NCI-H1417 treated with DMSO at 0.1 percent for 48 hours (cell line): ENCODE measurements around the gene EEPD1.

Experiments
- DNase-seq: peaks from one replicate; lab custom pipeline; 2025; lab: John Stamatoyannopoulos, UW

Gene EEPD1

DNA sequence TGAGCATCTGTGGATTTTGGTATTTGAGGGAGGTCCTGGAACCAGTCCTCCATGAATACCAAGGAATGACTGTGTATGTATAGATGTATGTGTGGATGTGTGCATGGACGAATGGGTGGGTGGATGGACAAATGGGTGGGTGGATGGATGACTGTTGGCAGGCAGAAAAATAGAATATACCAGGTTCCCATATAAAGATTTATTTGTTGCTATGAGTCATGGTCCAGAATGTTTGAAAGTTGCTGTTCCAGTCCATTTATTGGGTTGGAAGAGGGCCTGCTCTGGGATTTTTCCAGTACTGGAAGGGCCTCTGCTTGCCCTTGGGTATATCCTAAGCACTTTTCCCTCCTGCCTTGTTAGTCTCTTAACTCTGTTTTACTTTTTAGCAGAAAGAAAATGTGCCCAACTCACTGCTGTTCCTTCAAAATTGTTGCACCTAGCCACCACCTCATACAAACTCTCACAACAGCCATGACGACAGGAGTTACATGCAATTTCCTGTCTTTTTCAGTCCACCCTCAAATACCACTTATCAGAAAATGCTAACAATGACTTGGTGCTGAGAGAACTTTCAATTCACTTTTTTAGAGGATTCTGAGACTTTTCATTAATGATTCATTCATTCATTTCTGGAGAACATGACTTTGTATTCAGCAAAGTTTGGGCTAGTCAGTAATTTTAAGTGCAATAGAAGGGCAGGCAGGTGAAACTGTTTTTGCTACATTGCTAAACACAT is 108.1 kb downstream of the EEPD1 start:
- no peak for DNase-seq

DNA sequence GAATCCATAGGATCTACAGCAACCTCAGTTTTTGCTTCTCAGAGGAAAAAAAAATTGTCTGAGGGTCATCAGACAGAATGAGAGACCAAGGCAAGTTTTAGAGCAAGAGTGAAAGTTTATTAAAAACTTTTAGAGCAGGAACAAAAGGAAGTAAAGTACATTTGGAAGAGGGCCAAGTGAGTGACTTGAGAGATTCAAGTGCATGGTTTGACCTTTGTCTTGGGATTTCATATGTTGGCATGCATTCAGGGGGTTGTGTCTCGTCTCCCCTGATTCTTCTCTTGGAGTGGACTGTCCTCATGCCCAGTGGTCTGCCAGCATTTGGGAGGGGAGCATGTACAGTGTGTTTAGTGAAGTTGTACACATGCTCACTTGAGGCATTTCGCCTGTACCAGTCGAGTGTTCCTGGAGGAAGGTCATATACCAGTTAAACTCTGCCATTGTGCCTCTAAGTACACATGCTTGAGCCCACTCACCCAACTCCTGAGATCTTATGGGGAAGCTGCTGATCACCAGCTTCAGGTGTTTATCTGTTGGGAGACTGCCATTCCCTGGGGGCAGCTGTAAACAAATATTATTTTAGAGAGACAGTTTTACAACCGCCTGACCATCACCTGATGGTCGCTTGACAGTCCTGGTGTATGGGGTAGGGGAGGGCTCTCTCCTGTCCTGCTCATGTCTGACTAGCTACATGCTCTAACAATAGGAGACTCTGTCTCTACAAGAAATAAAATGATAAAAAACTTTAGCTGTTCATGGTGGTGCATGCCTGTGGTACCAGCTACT is 109.4 kb downstream of the EEPD1 start:
- DNase-seq, result no peak

DNA sequence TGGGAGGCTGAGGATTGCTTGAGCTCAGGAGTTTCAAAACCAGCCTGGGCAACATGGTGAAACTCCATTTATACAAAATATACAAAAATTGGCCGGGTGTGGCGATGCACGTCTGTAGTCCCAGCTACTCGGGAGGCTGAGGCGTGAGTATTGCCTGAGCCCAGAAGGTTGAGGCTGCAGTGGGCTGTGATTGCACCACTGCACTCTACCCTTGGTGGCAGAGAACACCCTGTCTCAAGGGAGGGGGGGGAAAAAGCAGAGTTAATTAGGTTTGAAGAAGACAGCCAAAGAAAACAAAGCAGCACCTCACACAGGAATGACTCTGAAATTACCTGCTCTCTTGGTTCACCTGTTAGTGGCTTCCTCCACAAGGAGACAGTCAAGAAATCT is 110.0 kb downstream of the EEPD1 start:
- no peak for DNase-seq

DNA sequence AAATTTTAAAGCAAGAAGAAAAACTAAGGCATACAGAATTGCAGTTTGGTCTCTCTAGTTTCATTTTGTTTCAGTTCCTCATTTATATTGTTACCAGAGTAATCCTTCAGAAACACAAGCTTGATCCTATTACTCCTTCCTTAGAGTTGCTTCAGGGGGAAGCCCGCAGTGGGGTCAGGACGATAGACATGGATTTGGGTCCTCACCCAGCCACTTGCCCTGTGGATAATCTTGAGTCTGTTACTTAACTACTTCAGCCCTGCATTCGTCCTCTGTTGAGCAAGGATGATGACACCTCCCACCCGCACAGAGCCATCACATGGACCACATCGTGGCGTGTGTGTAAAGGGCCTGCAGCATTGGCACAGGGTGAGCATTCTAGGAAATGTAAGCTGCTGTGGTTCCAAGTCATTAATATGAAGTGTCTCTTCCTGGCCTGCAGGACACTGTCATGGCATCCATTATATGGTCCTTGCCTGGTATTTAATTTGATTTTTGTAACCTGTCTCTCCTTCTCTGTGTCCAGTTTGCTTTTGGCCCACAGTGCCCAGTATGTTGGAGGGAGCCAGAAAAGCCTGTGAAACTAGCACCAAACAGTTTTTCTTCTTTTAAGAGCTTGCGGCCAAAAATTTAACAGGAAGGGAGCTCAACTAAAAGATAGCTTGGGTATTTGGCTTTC is 111.2 kb downstream of the EEPD1 start:
- no peak for DNase-seq

DNA sequence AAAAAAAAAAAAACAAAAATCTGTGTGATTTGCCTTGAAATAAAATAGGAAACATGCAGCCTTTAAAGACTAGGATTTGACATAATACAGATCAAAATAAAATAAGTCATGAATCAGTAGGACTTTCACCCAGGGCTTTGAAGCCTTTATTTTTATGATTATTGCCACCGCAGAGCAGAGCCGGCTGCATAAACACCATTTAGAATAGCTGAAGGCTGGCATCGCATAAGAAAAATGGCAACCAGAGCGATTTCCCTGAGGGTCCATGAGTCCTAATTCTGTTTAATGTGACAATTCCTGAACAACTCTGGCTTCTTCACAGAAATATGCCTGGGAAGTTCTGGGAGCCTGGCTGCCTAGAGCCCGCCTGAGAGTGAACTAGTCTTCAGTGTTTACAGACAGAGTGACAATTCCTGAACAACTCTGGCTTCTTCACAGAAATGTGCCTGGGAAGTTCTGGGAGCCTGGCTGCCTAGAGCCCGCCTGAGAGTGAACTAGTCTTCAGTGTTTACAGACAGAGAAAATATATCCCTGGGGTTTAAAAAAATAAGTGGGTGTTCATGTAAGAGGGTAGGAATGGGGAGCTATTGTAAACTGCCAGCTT is 112.0 kb downstream of the EEPD1 start:
- no peak for DNase-seq

DNA sequence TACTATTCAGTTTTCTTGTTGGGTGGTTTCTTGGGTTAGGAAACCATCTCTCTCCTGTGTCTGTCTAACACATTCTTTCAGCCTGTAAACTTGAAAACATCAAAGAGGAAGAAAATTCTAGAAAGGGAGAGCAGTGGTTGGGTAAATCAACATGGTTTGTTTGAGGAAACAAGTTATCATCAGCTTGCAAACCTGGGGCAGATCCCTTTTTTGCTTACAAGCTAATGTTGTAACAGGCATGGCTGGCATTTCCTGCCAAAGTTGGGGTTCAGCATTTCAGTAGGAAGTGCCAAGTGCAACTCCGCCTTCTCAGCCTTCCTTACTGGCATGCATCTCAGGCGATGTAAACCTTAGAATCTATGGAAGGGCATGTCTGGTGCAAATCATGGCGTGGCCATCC is 112.6 kb downstream of the EEPD1 start:
- DNase-seq, result no peak

DNA sequence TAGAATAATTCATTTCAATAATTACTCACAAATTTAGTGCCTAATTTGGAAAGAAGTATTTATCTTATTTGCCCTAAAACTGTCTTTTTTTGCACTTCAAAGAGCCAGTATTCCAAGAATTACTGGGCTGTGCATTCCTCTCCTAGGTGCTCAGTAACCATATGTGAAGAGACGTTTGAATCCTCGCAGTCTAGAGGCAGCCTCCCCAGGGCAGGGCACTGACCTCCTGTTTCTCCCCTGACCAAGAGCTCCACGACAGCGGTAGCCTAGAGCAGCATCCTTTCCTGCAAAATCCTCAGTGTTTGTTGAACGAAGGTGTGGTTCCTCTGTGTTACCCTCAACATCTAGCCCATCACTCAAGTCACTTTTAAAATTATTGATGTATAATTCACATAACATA is 113.1 kb downstream of the EEPD1 start:
- DNase-seq, result no peak

DNA sequence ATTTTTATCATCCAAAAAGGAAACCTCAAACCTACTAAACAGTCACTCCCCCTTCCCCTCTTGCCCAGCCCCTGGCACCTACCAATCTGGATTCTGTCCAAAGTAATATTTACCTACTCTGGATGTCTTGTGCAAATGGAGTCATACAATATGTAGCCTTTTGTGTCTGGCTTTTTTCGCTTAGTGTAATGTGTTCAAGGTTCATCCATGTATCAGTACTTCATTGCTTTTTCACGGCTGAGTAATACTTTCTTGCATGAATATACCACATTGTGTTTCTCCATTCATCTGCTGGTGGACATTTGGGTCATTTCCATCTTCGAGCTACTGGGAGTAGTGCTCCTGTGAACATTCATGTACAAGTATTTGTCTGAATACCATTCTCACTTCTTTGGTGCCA is 113.6 kb downstream of the EEPD1 start:
- no peak for DNase-seq

DNA sequence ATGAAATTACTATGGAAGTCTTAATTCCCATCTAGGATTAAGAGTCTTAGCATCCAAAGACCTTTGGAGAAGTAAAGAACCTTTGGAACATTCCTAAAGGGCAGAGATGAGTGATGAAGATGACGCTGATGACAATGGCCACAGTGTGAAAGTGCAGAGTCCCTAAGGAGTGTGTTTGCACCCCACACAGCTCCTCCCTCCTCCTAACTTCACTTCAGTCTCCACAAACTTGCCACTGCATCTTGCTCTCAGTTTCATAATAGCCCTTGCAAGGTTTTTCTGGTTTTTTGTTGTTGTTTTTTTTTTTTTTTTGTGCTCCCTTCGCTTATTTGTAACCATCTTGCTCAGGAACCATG is 119.1 kb downstream of the EEPD1 start:
- no peak for DNase-seq

DNA sequence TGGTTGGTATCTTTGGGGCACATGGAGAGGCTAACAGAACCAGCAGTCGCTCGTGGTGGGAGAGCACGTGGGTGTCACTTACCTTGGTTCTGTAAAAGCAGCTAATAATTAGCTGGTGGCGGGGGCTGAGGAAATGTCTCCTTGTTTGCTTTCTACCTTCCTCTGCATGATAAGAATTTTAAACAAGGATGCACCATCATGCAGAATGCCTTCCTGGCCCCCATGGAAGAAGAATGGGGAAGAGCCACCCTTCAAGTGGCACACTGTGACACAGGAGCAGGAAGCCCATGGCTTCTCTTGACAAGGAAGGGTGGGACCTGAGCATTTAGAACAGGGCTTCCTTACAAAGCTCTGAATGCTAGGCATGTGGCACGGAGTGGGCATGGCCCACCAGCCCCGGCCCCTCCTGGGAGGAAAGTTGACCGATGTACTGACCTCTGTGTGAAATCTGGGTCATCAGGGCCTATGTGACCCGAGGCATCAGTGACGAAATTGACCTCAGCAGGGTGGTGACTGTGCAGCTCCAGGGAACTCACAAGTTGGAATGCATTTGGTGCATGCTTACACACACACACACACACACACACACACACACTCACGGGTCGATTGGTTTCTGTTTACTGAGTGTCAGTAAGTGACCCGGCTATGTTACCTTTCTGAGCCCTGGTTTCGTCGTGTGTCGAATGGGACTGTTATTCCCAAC is 119.7 kb downstream of the EEPD1 start:
- no peak for DNase-seq

DNA sequence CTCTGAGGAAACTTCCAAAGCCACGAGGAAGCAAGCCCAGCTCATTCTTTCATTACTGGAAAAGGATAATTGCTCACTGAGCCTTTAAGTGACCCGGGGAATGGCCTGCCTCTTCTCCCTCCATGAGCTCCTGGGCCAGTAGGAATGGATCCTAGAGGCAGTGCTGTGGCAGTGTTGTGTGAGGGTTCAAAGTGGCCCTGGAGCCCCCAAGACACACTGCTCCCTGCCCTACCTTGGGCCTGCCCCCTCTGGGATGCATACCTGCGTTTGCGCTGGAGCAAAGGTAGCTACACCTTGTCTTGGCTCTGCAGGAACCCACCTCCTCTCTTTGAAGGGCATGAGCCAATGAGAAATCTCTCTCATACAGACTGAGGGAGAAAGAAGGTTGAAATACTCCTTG is 120.8 kb downstream of the EEPD1 start:
- DNase-seq, result no peak

DNA sequence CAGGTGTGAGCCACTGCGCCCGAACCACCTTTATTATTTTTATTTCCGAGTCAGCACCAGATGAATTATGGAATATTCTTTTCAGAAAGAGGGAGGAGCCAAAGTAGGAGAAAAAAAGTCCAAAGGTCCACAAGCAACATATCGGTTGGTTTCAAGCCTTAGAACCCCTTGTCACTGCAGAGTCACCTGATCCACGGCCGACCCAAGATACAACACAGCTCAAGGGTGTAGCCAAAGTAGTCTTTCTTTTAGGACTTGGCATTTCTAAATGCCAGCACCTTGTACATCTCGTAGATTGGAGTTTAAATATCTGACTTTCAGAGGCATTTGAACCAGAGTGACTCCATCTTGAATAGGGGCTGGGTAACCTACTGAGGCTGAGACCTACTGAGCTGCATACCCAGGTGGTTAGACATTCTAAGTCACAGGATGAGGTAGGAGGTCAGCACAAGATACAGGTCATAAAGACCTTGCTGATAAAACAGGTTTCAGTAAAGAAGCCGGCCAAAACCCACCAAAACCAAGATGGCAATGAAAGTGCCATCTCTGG is 122.8 kb downstream of the EEPD1 start:
- DNase-seq, result no peak

DNA sequence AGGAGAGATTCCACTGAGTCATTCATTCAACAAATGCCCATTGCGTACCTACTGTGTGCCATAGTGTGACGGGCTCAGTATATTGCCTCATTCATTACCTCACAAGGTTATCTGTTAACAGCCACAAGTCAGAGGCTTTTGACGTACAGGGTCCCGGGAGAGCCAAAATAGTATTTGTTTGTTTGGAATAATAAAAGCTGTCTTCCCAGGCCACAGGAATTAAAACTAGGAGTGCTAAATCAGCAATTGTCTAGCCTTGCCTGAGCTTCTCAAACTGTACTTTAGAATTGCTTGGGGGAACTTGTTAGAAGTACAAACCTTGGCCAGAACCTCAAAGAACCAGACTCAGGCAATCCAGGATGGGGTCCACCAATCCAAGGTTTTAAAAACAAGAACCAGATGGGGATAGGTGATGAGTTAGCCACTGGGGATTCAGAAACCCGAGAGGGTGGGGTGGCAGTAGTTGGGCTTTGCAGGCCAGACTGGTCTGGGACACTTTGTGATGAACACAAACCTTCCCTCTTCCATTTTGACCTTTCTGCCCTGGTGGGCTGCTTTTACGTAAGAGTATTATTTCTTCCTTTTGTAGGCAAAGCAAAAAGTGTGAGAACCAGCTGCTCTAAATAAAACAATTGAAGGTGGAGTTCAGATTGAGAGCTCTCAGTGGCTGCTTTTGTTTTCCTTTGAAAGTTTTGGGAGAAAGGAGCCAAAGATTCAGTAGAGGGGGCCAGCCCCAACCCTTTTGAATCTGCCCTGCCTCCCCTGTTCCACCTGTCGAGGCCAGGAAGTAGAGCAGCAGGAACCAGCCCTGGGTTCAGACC is 123.6 kb downstream of the EEPD1 start:
- no peak for DNase-seq

DNA sequence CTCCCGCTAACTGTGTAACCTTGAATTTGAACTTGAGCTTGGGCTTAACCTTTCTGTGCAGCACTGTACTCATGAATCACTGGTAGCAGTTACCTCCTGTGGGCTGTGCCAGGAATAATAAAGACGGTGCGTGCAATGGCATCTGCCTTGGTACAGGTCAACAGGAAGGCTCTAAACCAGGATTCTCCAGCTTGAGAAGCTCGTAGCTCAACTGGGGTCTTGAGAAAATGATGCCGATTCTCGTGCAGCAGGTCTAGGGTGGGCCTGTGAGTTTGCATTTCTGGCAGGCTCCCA is 124.1 kb downstream of the EEPD1 start:
- DNase-seq, result no peak

DNA sequence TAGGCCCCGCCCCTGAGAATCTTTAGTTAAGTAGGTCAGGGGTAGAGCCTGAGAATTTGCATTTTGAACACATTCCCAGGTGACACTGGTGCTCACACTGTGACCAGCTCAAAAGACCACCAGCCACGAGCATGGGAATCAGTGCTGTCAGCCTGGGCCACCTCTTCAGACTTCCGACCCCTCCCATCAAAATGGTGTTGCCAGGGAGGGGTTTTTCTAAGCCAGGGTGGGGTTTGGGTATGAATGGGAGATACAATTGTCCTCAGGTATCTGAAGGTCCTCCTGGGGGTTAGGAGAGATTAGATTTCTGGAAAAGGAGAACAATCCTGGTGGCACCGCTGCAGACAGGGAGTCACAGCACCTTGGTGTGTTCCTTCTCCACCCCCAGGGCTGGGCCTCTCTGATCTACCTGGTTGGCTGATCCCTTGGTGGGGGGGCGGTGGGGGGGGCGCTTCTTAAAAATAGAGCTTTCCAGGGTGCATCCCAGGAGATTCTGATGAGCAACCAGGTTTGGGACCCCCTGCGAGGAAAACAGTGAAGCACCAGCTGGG is 125.1 kb downstream of the EEPD1 start:
- no peak for DNase-seq

DNA sequence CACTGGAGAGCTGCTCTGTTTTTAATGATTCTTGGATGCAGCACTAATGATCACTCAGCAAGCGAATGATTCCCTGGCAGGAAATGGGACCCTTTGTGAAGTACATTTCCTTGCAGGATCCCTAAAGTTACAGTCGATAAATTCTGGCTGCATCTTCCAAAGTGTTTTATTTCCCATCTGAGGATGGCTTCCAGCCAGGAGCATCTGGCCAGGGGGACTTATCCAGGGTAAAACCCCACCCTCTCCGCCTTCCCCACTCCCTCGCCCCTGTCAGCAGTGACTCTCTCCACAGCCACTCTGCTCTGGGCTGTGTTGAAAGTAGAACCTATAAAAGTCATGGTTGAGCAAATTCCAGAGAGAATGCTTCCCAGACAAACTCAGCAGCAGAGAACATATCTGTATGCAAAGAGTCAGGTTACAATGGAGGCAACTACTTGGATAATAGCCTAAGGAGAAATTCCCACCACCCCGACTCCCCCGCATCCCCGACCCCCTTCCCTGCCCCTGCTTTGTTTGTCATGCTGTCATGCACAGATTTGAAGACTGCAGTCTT is 125.6 kb downstream of the EEPD1 start:
- no peak for DNase-seq

DNA sequence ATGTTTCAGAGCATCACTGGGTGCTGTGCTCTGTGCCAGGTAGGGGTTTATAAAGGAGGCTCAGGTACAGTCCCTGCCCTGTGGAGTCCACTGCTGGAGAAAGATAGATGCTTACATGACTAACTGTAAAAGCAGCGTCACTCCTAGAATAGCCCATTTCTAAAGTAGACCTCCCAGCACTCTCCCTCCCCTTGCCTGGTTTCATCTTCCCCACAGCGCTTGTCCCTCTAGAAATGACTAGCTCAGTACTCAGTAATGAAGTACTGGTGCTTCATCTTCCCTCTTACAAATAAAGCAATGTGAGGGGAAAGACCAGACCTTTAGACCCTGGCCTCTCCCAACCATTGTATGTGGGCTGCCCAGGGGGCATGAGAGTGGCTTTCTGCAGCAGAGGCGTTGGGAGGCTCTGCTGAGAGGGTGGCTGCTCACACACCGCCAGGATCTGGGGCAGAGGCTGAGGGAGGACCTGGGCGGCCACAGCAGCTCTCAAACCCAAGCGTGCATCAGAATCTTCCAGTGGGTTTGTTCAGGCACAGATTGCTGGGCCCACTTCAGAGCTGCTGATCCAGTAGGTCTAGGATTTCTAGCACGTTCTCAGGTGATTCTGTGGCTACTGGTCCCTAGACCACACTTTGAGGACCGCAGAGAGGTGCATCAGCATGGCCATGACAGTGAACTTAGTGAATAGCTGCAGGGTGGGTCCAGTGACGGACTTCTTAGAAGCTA is 126.3 kb downstream of the EEPD1 start:
- no peak for DNase-seq

DNA sequence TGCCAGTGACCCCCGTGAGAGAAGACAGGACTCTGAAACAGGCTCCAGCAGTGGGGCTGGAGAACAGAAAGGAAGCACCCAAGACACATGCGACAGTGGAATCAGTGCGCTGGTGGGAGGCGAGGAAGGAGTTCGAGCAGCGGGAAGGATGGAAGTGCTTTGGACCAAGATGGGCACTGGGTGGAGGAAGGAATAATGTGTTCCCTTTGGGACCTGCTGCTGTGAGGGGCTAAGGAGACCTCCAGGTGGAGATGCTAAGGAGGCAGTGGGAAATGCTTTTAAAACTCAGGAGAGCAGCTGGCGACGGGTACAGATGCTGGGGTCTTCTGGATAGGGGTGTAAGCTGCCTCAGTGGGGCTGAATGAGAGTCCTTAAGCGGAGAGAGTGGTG is 126.9 kb downstream of the EEPD1 start:
- DNase-seq, result no peak

DNA sequence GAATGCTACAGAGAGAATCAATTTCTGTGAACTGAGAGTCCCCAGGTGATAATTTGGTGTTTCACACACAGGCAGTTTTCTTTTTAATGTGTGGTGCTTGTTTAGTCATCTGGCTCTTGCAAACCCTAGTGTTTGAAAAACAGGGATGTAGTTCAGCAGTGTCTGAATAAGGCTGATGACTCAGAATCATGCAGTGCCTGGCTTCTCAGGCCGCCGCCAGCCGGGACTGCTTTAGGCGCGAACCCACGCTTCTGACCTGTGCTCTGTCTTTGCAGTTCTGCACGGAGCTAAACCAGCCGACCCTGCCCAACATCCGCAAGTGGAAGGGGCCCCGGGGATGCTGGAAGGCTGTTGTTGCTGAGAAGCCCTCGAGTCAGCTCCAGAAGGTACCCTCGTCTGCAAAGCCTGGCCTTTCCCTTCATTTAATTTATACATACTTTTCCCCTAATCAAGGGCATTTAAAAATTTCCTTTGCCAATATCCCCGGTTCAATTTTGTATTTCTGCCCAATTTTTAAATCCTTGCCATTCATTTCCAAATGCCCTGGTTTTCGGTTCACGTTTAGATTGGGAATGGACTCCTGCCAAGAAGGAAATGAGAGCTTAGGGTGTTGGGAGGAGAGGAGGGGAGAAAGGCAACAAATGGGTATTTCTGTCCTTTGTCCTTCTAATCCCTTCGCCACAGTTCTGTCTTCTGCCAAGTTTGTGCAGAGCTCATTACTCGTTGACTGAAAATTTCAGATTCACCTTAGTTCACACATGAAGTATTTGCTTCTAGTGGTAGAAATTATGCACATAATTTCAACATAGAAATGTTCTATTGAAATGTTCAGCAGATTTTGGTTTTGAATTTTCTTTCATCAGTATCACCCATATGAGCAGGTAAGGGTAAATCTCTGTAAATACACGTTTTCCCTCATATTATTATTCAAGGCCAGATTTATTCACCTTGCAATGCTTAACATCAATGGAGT is 128.1 kb downstream of the EEPD1 start:
- no peak for DNase-seq
